Prostate gland (tissue), 2 donors: ENCODE data around the gene LPIN1. TPM values are rescaled to one million over a fixed set of nuclear protein-coding genes. Genes with fewer than 3 reads are reported as not detected.
"Not testable (repeated sequence)": the region's sequence is repeated elsewhere in the genome, so short reads cannot be mapped to it uniquely, and the experiment has no call there.

Experiments used
- DNase-seq: peaks from one replicate; pipeline ENCODE4 v3.0.0-alpha.2; 2019; ENCODE audit warnings: low spot score
- H3K27ac ChIP-seq, 2 donors: fragments of 200-600 bp; sonication (generic); 2 replicates each; pipeline ENCODE4 v1.5.1; 2017 to 2019
- H3K27me3 ChIP-seq: fragments of 200-600 bp; sonication (generic); replicated peaks from 2 replicates; pipeline ENCODE4 v1.5.1; 2019; ENCODE audit not compliant: insufficient read depth
- H3K36me3 ChIP-seq, 2 donors: fragments of 200-600 bp; sonication (generic); 1 replicate in 1 of 2; 2 replicates in 1 of 2; pipeline versions ENCODE4 v1.5.1 to v1.8.1; 2017 to 2019
- H3K4me1 ChIP-seq: fragments of 200-600 bp; sonication (generic); replicated peaks from 2 replicates; pipeline ENCODE4 v1.5.1; 2019
- H3K4me3 ChIP-seq, 2 donors: fragments of 200-600 bp; sonication (generic); 2 replicates each; pipeline ENCODE4 v1.5.1; 2017 to 2019
- H3K9me3 ChIP-seq: fragments of 200-600 bp; sonication (generic); 2 replicates; pipeline ENCODE4 v1.5.1; 2017
- CTCF ChIP-seq, 4 experiments: fragments of 200-600 bp in 2 of 4; fragments of 450-650 bp in 2 of 4; sonication (generic) in 2 of 4; IDR thresholded peaks; 1 replicate in 3 of 4; 2 replicates in 1 of 4; pipeline ENCODE4 v1.5.1; 2016 to 2019; ENCODE audit warnings: antibody characterized with exemption in 4 of 4, mild to moderate bottlenecking in 2 of 4, moderate library complexity in 2 of 4
- POLR2A ChIP-seq: fragments of 450-650 bp; IDR thresholded peaks from one replicate; pipeline ENCODE4 v1.6.1; 2016; ENCODE audit warnings: antibody characterized with exemption, mild to moderate bottlenecking
- POLR2AphosphoS5 ChIP-seq: sonication (generic); formaldehyde crosslinking; IDR thresholded peaks from one replicate; pipeline ENCODE4 v1.6.1; 2017; ENCODE audit warnings: antibody characterized with exemption
- WGBS: methylation state at CpG from one replicate; pipeline ENCODE4 v1.1.5; 2018; 5-methylcytosine and 5-hydroxymethylcytosine counted together
- intact Hi-C: fragments of 100-400 bp; cut with DNase I; formaldehyde crosslinking; loops from one replicate; pipeline ENCODE4 v1.14.2; 2022
- total RNA-seq, 2 donors: library from RNA; depleted of rRNA; stranded (reverse); fragments of >200 nt; gene quantifications; one replicate each; pipeline ENCODE4 v1.1.0, GENCODE V29; 2016

The LPIN1 gene
- total RNA-seq, 2 donors from 2014 or later: 18.2 to 57.1 TPM

GRCh38 chr2:11809586-11810236, 63.3 kb downstream of the LPIN1 start:
- peaks cover 3 to 14% of the 10 kb centered on the region in 2 donors for H3K36me3 ChIP-seq
- no peak overlapping the region for H3K27ac ChIP-seq
- DNase-seq: no peak
- H3K9me3 ChIP-seq: no peaks in the 10 kb centered on the region
- no peaks in the 10 kb centered on the region for H3K27me3 ChIP-seq
- H3K4me1 ChIP-seq: no peaks in the 10 kb centered on the region
- TF ChIP-seq POLR2AphosphoS5 (no peak), CTCF (IDR thresholded peaks at IDR 0.05) (no peak), POLR2A (no peak)
- intact Hi-C loops: no loop called here
- 93% methylated on average over 12 of the region's 12 CpGs for WGBS
- H3K4me3 ChIP-seq: no peak overlapping the region

GRCh38 chr2:11810237-11810977, 64.0 kb downstream of the LPIN1 start:
- no peaks in the 10 kb centered on the region for H3K9me3 ChIP-seq
- intact Hi-C loops: no loop called here
- no peak for TF ChIP-seq CTCF (IDR thresholded peaks at IDR 0.05)
- TF ChIP-seq POLR2AphosphoS5: no peak
- TF ChIP-seq POLR2A: no peak
- no peaks in the 10 kb centered on the region for H3K27me3 ChIP-seq
- no peak overlapping the region for H3K4me3 ChIP-seq
- H3K36me3 ChIP-seq: peaks cover 3 to 10% of the 10 kb centered on the region in 2 donors
- WGBS: 95% methylated on average over 12 of the region's 12 CpGs
- no peak overlapping the region for H3K27ac ChIP-seq
- DNase-seq: no peak
- no peaks in the 10 kb centered on the region for H3K4me1 ChIP-seq

GRCh38 chr2:11811036-11811654, 64.7 kb downstream of the LPIN1 start:
- peaks cover 0 to 3% of the 10 kb centered on the region in 2 donors for H3K36me3 ChIP-seq
- WGBS: 84% methylated on average over 6 of the region's 6 CpGs
- H3K4me1 ChIP-seq: no peaks in the 10 kb centered on the region
- no peaks in the 10 kb centered on the region for H3K27me3 ChIP-seq
- no peak for DNase-seq
- no peaks in the 10 kb centered on the region for H3K9me3 ChIP-seq
- H3K27ac ChIP-seq: no peak overlapping the region
- H3K4me3 ChIP-seq: no peak overlapping the region
- TF ChIP-seq POLR2AphosphoS5 (no peak), CTCF (IDR thresholded peaks at IDR 0.05) (no peak), POLR2A (no peak)
- intact Hi-C loops: no loop called here

- Histone ChIP-seq H3K36me3 (no peaks in the 10 kb centered on the region), H3K4me3 (no peak overlapping the region), H3K27ac (no peak overlapping the region), H3K9me3 (no peaks in the 10 kb centered on the region), H3K4me1 (no peaks in the 10 kb centered on the region), H3K27me3 (no peaks in the 10 kb centered on the region)
- intact Hi-C loops: no loop called here
- TF ChIP-seq CTCF (IDR thresholded peaks at IDR 0.05) (no peak), POLR2AphosphoS5 (no peak), POLR2A (no peak)
- no peak for DNase-seq
- WGBS: 95% methylated on average over 25 of the region's 25 CpGs
Measured at GRCh38 chr2:11812466-11813248, 66.2 kb downstream of the LPIN1 start.

- intact Hi-C loops, DNase-seq, H3K27ac ChIP-seq, H3K4me1 ChIP-seq, H3K9me3 ChIP-seq, H3K36me3 ChIP-seq, H3K27me3 ChIP-seq, H3K4me3 ChIP-seq: not testable (repeated sequence)
- WGBS: 98% methylated on average over 10 of the region's 10 CpGs
Measured at GRCh38 chr2:11813345-11813744, 66.9 kb downstream of the LPIN1 start.
